ENCODE measurements around the gene TP53RK.

The TP53RK gene

GRCh38 chr20:46701556-46701955 lies 12.3 kb upstream of the TP53RK start:
- POLR2A ChIA-PET: no interaction called here
- H3K9me3 ChIP-seq (ENCODE audit: control insufficient read depth, insufficient read depth, low read depth, low read length): no peaks in the 10 kb centered on the region
- no peak overlapping the region for H3K4me3 ChIP-seq (ENCODE audit: low read depth, low read length)
- H3K27ac ChIP-seq (ENCODE audit: extremely low read depth, low read depth, low read length): no peak overlapping the region
- no peaks in the 10 kb centered on the region for H3K4me1 ChIP-seq (ENCODE audit: control insufficient read depth, insufficient read depth, low read length)
- TF ChIP-seq ZNF266 (tag by site-specific recombination; IDR thresholded peaks at IDR 0.05; ENCODE audit: low read depth) (no peak), ZBTB17 (tag by site-specific recombination; IDR thresholded peaks at IDR 0.05) (no peak), GLI4 (tag by site-specific recombination; IDR thresholded peaks at IDR 0.05) (no peak)
- H3K36me3 ChIP-seq (ENCODE audit: control insufficient read depth in 2 of 2, insufficient read depth in 1 of 2, low read length in 2 of 2): no peaks in the 10 kb centered on the region
- CTCF ChIA-PET: interaction anchor here (0.6 to 1.9 kb wide), 4 partner anchors 10 to 140 kb away, joined by 5 to 9 read pairs (median 6); no protein-coding TSS in a partner anchor

- POLR2A ChIA-PET: no interaction called here
- CTCF ChIA-PET: interaction anchor here (0.6 to 1.9 kb wide), 3 partner anchors 11 to 140 kb away, joined by 5 to 9 read pairs (median 5); no protein-coding TSS in a partner anchor
- no peak overlapping the region for H3K27ac ChIP-seq (ENCODE audit: extremely low read depth, low read depth, low read length)
- no peak overlapping the region for H3K4me3 ChIP-seq (ENCODE audit: low read depth, low read length)
- no peaks in the 10 kb centered on the region for H3K36me3 ChIP-seq (ENCODE audit: control insufficient read depth in 2 of 2, insufficient read depth in 1 of 2, low read length in 2 of 2)
- H3K4me1 ChIP-seq (ENCODE audit: control insufficient read depth, insufficient read depth, low read length): no peaks in the 10 kb centered on the region
- TF ChIP-seq PBX3 (CRISPR knock-in tag; IDR thresholded peaks at IDR 0.05): no peak
- TF ChIP-seq ZSCAN30 (tag by site-specific recombination; IDR thresholded peaks at IDR 0.05): no peak
- no peak for TF ChIP-seq ZNF792 (tag by site-specific recombination; IDR thresholded peaks at IDR 0.05)
- no peak for TF ChIP-seq ZSCAN4 (tag by site-specific recombination; IDR thresholded peaks at IDR 0.05)
- TF ChIP-seq ZNF155 (tag by site-specific recombination; IDR thresholded peaks at IDR 0.05): no peak
- TF ChIP-seq, protein P1, sequence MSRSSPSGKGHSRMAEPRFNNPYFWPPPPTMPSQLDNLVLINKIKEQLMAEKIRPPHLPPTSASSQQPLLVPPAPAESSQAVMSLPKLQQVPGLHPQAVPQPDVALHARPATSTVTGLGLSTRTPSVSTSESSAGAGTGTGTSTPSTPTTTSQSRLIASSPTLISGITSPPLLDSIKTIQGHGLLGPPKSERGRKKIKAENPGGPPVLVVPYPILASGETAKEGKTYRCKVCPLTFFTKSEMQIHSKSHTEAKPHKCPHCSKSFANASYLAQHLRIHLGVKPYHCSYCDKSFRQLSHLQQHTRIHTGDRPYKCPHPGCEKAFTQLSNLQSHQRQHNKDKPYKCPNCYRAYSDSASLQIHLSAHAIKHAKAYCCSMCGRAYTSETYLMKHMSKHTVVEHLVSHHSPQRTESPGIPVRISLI (tag by site-specific recombination; IDR thresholded peaks at IDR 0.05): no peak
- no peak for TF ChIP-seq ZFP3 (tag by site-specific recombination; IDR thresholded peaks at IDR 0.05; ENCODE audit: low read depth)
- TF ChIP-seq ZNF514 (tag by site-specific recombination; IDR thresholded peaks at IDR 0.05): no peak
- no peak for TF ChIP-seq PRDM6 (tag by site-specific recombination; IDR thresholded peaks at IDR 0.05)
- no peak for TF ChIP-seq ZNF157 (tag by site-specific recombination; IDR thresholded peaks at IDR 0.05)
- no peak for TF ChIP-seq HOXC10 (CRISPR knock-in tag; IDR thresholded peaks at IDR 0.05)
- TF ChIP-seq, protein P2, sequence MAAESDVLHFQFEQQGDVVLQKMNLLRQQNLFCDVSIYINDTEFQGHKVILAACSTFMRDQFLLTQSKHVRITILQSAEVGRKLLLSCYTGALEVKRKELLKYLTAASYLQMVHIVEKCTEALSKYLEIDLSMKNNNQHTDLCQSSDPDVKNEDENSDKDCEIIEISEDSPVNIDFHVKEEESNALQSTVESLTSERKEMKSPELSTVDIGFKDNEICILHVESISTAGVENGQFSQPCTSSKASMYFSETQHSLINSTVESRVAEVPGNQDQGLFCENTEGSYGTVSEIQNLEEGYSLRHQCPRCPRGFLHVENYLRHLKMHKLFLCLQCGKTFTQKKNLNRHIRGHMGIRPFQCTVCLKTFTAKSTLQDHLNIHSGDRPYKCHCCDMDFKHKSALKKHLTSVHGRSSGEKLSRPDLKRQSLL (tag by site-specific recombination; IDR thresholded peaks at IDR 0.05): no peak
- no peak for TF ChIP-seq ZSCAN23 (tag by site-specific recombination; IDR thresholded peaks at IDR 0.05)
- no peak for TF ChIP-seq REPIN1 (tag by site-specific recombination; IDR thresholded peaks at IDR 0.05; ENCODE audit: low read depth)
- TF ChIP-seq ZNF211 (tag by site-specific recombination; IDR thresholded peaks at IDR 0.05; ENCODE audit: low read depth): no peak
- no peak for TF ChIP-seq ZFP37 (tag by site-specific recombination; IDR thresholded peaks at IDR 0.05)
- no peaks in the 10 kb centered on the region for H3K9me3 ChIP-seq (ENCODE audit: control insufficient read depth, insufficient read depth, low read depth, low read length)
Observed at GRCh38 chr20:46701057-46701456, 11.8 kb upstream of the TP53RK start.
